NCI-H1092 (cell line): ENCODE data around the gene SEMA5A.

ENCODE experiments used
- DNase-seq: peaks from one replicate; lab custom pipeline; 2025; lab: John Stamatoyannopoulos, UW

Gene SEMA5A

DNA sequence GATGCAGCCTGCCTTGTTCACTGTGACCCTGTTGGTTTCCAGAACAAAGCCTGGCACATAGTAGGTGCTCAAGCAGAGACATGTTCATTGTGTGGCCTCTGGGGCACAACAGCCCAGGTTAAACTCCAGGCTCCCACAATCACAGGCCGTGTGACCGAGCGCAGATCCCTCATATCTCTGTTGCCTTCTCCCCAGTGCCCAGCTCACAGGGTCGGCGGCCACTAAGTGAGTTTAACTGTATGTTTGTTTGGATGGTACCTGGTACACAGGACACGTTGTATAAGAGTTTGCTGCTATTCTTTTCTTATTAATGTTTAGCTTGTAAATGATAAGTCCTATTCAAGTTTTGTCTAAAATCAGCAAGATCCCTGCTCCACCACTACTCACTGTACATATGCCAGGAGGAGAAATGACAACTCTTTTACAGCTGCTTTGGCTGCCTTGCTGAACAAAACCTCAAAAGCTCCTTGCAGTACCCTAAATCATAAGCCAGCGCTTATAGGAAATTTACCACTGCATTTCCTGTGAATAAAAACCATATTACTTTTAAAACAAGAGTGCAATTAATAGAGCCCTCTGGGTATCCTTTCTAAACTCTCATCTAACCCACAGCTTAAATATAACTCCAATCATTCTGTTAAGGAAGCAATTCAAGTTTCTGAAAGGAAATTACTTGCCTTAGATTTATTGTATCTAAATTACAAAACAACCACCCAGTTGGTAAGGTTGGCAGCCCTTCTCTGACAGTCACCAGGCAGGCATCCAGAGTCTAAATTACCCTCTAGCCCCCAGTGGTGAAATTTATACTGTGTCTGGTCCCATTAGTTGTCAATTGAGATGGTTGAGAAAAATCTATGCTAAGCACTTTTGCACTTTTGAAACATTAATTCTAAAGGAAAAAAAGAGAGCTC is 379.4 kb downstream of the SEMA5A start:
- DNase-seq: no peak

DNA sequence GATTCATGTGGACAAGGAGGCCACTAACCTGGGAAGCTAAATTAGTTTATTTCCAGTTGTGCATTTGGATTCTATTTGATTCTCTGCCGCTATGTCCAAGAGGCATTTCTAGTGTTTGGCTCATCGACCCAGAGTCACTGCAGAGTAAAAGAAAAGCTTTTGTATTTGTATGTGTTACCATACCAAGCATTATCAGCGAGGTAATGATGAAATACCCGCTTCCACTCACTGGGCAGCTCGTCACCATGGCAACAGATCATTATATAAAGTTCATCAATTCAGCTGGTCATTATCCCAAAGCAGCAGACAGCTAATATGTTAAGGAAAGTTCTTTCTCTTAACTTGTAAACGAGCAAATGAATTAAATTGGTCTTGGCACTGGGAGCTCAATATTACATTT is 380.3 kb downstream of the SEMA5A start:
- no peak for DNase-seq

DNA sequence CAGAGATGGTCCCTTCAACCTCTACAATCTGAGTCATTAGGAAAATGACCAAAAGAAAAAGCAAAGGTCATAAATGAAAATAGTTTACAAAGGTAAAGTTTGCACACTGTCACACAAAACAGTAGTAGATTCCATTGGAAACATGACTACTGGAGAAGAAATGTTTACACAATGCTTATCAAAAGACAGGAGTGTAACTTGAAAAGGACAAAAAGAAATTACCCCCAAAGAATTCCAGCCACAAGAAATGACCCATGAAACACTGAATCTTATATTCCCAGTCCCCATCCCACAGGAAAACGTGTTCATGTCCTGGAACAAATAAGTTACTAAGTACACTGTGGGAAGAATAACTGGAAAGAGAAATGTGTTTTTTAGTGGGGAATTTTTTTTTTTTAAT is 385.1 kb downstream of the SEMA5A start:
- no peak for DNase-seq

DNA sequence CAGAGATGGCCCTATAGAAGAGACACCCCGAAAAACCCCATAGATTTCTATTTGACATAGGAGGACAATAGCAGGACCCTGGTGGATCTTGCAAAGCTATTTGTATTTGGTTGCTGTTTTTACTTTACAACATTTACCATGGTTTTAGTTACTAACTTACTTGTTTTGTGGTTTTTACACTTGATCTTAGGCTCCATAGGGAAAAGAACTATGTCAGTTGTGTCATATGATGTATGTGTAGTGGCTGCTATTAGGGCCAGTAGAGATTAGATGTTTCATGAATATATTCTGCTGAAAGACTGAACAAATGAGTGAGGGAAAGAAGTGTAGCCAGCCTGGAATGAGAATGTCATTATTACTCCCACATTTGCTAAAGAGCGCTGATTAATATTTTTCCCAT is 388.1 kb downstream of the SEMA5A start:
- no peak for DNase-seq

DNA sequence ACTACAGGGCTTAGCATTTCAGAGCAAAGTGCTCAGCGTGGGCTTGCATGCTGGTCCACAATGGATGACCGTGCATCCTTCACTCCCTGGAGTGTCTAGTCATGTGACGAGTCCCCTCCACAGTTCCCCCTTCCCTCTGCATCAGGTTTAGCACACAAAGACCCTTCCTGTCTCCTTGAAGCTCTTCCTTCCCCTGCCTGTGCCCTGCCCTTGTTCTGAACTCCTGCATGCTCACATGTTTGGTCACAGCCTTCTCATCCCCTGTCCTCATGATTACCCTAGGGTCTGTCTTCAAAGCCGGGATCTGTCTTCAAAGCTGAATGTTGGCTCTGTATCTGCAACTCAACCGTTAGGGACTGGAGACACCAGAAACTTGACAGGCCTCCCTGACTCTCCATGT is 388.9 kb downstream of the SEMA5A start:
- DNase-seq: no peak

DNA sequence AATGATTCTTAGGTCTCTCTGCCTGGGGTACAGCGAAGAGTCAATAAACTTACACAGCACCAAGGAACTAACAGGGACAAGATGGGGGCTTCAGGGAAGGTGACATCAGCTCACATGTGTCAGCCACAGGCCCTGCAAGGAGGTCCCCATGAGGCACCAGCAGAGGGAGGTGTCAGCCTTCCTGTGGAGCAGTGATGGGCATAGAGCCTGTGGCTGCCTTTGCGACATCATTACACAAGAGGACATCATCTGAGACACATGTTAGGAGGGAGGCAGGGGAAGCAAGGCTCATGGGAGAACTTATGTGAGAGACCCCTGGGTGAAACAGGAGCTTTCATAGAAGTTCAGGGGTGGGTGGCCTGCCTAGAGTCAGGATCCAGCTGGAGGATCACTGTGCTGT is 389.6 kb downstream of the SEMA5A start:
- no peak for DNase-seq

DNA sequence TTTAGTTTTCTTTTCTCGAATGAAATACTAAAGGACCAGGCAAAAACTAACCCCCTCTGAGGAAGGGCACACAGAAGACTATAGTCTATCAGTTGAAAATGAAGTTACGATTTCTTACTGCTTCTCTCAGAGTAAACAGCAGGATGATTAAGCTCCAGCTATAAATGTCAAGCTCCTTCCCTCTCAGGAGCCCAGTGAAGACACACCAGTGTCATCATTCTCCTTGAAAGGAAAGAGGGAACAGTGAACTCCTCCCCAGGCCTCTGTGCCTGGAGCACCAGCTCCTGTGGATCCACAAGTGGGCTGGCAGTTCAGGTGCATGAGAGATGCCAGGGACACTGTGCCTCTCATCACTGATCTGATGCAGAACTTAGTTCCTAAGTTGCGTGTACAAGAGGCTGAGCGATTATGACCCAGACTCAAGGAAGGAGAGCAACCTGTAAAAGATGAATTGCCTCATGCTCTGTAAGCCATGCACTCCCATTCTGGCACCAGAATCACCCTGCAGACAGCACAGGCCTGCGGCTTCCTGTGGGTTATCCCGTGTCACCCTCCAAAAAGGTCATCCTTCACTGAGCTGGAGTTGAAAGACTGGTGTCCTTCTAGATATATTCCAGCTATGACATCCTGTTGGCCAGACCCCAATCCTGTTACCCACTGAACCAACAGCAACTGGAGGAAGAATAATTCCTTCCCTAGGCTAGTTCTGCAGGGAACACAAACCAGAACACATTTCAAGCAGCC is 394.0 kb downstream of the SEMA5A start:
- DNase-seq: no peak

DNA sequence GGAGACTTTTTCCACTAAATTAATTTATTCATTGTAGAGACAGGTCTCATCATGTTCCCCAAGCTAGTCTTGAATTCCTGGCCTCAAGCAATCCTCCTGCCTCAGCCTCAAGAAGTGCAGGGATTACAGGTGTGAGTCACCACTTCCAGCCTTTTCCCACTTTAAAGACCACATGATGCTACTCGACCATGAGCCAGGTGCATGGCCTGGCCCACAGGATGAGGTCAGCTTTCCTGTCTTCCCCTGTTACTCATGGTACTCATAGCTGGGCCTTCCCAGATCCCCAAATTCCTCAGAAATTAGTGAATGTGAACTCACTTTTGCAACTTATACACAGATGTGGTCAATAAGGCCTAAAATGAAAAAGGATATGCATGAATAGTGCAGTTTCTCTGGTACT is 395.9 kb downstream of the SEMA5A start:
- no peak for DNase-seq

DNA sequence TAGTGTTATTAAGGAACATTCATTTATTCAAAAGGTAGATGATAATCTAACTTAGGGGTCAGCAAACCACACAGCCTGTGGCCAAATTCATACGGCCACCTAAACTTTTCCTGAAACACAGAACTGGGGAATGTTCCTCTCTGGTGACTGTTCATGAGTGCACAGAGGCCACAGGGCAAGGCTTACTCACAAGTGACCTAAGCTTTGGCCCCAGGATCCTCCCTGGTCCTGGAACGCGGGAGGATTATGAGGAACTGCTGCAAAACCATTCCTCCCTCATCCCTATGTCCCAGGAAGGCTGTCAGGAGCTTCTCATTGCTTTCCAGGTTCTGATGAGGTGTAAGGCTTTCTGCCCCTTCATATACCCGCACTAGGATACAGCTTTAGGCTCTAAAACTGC is 397.6 kb downstream of the SEMA5A start:
- no peak for DNase-seq

DNA sequence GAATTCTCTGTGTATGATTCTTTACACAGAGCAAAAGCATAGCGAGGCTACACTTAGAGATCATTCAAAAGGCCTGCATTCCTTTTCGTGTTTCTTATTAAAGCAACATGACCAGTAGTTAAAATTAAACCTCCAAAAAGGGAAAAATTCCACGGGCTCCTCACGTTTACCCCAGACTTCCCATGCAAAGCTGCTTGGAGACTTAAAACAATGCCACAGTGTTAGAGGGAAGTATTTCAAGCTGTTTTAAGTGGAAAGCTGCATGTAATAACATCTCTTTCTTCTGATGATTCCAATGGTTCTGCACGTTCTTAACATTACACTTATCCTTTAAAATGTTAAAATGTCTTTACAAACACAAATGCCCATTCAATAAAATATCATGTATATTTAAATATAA is 405.2 kb downstream of the SEMA5A start:
- no peak for DNase-seq

DNA sequence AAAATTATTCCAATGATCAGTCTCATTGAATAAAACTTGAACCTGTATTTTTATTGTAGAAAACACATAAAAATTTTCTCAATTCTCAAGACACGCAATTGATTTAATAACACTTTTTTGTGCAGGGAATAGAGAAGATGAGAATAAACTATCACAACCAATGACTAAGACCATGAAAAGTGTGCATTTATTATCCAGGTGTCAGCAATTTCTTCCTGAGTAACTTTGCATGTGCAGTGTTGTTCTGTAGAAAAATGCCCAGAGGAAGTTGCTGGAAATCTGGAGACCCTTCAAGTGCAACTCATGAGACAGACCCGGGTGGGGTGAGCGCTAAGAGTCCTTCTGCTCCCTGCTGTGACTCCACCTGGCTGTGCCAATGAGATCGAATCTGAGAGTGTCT is 405.7 kb downstream of the SEMA5A start:
- DNase-seq: no peak

DNA sequence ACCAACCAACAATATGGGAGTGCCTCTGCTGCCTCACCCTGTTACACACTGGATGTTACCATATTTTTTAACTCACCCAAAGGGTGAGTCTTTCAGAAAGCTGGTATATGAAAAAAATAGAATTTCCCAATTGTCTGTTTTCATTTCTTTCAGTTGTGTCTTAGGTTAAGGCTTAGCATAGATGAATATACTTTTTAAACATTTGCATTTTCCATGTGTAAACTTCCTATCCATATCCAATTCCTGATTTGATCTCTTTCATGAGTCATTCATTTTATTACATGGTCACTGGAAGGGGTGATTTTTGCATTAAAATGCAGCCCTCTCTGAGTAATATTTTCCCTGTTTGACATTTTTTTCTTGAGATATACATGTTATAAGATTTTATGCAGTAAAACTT is 406.5 kb downstream of the SEMA5A start:
- DNase-seq: no peak

DNA sequence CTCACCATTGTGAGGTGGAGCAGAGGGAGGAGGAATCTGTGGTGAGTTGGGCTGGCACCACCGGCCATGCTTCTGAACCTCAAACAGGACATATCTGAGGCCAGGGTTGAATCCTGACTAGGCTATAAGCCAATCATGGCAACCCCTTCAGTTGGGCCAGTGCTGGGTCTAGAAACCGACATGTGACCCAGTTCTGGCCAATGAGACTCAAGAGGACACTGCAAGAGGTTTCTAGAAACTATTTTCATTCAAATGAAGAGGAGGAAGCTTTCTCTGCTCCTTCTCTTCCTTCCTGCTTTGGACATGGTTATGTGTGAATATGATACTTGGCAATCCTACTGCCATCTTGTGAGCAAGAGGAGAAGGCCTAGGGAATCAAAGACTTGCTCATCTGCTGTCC is 417.7 kb downstream of the SEMA5A start:
- DNase-seq: no peak

DNA sequence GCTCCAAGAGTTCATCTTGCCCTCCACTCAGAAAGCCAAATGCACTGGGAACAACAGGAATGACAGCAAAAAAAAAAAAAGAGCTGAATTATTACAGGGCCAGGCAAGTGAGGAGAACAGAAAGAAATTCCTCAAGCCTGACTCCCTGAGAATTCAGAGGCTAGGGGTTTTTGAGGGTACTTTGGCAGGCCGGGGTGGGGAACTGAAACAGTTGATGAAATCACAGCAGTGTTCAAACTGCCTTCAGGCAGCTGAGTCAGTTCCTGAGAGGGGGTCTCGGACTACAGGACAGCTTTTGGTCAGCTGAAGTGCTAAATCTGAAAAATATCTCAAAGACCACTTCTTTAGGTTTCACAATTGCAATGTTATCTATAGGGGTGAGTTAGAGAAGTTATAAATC is 419.4 kb downstream of the SEMA5A start:
- no peak for DNase-seq

DNA sequence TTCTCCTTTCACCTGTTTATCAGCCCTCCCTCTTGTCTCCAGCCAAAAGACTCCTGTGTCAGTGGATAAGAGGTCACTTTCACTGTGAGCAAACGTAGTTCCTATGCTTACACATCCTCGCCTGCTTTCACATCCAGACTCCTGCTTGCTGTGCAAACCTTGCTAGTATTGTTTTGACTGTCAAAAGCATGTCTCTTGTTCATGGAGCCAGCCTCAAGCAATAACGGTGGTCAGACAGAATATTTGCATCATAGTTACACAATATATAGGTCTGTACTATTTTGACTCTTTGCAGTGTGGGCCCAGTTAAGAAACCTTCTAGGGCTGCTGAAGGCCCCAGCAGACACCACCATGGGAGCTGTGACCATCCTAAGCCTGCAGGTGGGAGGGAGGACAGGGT is 420.0 kb downstream of the SEMA5A start:
- no peak for DNase-seq

DNA sequence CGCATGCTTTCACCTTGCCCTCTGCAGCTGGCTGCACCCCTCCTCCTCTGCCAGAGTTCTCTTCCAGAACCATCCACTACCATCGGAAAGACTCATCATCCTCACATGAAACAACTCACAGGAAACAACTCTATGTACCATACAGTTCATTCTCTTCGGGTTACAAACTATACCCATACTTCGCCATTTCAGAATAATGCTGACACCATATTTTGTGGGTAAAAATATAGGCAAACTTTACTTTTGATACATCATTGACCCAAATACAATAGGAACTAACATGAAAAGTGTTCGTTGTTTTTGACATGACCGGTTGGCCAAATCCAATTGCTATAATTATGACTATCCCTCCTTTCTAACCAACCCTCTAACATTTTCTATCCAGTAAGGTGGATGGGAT is 421.0 kb downstream of the SEMA5A start:
- DNase-seq: no peak

DNA sequence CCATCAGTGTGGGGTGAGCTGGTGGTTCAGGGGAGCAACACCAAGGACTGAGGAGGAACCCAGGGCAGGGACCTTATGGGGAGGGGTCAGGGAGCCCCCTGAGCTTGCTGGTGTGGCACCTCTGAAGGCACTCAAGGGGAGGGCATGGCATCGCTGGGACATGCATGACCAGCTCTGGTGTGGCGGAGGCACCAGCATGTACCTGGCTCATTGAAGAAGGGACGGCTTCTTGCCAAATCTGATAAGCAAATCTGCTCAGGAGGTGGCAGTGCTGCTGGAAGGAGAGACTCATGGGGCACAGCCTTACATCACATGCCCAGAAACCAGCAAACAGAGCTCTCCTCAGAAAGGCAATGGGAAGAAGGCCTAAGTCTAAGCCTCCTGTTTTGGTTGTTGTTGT is 421.8 kb downstream of the SEMA5A start:
- DNase-seq: no peak

DNA sequence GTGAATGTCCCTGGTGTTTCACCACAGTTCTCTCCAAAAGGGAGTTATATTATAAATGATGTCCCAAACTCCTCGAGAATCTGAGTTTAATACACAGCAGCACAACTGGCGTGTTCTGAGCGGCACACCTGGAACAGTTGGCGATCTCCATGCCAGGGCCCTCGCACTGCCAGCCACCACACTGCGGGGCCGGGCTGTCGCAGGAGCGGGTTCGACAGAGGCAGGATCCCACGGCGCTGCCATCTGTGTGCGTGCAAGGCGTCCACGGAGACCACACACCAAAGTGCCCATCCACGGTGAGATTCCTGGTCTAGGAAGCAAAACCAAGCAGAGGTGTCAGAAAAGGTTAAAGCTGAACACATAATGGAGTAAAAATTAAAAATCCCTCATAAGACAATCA is 423.3 kb downstream of the SEMA5A start:
- DNase-seq: no peak

DNA sequence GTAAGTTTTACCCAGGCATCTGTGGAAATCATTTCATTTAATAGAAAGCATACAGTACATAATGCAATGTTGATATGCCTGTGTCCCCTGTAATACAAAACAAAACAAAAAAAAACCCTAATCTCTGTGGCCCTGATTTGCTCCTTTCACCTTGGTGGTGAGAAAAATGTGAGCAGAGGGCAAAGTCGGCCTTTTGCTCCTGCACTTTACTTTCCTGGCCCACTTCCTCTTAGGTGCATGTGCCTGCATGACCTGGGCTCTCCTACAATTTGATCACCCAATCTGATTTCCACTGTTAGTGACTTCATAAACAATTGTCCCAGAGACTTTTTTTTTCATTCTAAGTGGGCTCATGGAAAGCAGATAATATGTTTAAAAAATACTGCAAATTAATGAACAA is 424.3 kb downstream of the SEMA5A start:
- no peak for DNase-seq

DNA sequence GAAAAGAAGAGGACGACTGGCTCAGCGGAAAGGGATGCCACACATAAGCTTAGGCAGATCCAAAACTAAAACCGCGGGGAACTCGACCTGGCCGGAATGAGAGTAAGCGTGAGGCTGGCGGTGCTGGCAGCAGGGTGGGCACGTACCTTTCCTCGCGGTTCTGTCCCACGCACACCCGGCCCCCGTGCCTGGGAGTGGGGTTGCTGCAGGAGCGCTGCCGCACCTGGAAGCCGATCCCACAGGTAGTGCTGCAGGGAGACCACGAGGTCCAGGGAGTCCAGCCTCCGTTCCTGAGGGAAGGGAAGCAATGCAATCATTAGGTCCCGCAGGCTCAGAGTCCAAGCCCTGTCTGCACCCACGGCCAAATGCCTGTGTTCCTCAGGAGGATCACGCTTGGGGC is 427.0 kb downstream of the SEMA5A start:
- no peak for DNase-seq

DNA sequence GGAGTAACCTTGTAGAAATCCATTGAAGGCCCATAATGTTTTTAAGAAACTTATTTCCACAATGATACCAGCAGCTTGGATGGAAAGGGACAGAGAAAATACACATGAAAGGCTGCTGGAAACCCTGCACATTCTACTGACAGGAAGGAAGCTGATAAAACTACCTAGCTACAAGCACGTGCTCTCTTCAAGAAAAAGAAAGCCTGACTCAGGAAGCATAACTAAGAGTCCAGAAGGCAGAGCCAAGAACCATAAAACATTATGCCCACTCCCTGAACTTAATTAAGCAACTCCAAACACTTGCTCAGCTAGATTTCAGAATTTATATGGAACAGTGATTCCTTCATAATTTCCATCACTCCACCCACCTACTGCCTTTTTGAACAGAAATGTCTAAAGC is 430.8 kb downstream of the SEMA5A start:
- DNase-seq: no peak

DNA sequence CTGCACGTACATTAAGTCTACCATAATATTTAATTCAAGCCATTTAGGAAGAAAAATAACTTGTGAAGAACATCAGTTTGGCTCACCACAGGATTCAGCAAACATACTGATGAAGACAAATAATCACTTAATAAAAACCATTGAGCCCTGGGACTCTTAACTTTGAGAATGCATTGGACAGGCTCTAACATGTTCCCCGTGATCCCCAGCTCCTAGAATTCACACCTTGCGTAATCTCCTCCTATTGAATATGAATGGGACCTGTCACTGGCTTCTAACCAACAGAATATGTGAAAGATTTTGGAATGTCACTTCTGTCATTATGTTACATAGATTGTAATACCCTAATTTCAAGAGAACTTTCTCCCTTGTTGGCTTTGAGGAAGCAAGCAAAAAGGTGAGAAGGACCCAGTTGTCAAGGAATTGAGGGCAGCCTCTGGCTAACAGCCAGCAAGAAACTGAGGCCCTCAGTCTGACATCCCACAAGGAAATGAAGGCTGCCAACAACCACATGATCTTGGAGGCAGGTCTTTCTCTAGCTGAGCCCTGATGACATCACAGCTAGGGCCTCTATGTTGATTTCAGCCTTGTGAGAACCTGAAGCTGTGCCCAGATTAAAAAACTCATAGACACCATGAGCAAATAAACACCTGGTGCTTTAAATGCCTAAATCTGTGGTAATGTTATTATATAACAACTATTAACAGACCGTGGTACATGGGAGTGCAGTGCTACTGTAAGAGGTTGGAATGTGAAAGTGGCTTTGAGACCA is 433.2 kb downstream of the SEMA5A start:
- DNase-seq: no peak

DNA sequence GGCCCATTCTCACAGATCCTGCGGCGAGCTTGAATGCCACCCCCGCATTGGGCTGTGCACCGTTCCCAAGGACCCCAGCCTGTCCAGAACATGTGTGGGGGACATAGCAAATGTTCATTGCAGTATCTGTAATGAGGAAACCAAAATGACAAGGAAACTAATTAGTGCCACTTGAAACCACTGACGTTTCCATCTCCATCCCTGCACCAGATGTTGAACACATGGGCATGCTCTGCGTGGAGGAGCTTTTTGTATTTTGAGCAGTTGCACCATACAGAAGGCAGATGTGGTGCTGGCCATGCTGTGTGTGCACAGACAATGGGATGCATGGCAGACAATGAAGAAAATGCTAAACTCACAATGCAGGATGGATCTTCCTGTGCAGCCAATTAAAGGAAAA is 437.7 kb downstream of the SEMA5A start:
- DNase-seq: no peak
